ENCODE measurements around the gene AP3B1. TPM values are rescaled to one million over a fixed set of nuclear protein-coding genes. Genes with fewer than 3 reads are reported as not detected.

Gene AP3B1
- total and polyA plus RNA-seq, 4 experiments from 2014 or later = 18.2 to 36.9 (median 31.7) TPM

- no peak for DNase-seq
- Histone ChIP-seq H3K9me3 (ENCODE audit: control insufficient read depth in 1 of 2, low read length in 2 of 2) (no peaks in the 10 kb centered on the region), H3K36me3 (ENCODE audit: insufficient read depth, low read length) (no peaks in the 10 kb centered on the region), H3K27ac (ENCODE audit: low read depth, low read length) (no peak overlapping the region), H3K4me3 (ENCODE audit: low read length in 2 of 2) (no peak overlapping the region), H3K4me1 (ENCODE audit: insufficient read depth, low read length) (peaks cover 50% of the 10 kb centered on the region), H3K27me3 (ENCODE audit: insufficient read depth, low read length) (no peaks in the 10 kb centered on the region)
- intact Hi-C loops (cut with micrococcal nuclease) = loop anchor here (10.0 kb wide), 3 partner anchors 645 to 945 kb away; partner anchors contain the start of genes ARSB and JMY
- ChIA-PET POLR2A (ENCODE audit: partially characterized antibody) (interaction anchor here (8.2 kb wide), 1 partner anchor 69 kb away, joined by 274 read pairs; the partner anchor contains the start of gene SCAMP1), CTCF (ENCODE audit: partially characterized antibody) (no interaction called here)
- Mint-ChIP-seq H3K27me3 (no peaks in the 10 kb centered on the region), H3K36me3 (peaks cover 5 to 11% of the 10 kb centered on the region in 2 donors), H3K4me1 (peaks cover 46 to 77% (median 61%) of the 10 kb centered on the region in 4 donors), H3K4me3 (peak overlapping the region in 1 of 8 donors; percentile 4), H3K9me3 (peaks cover 0 to 3% (median 0%) of the 10 kb centered on the region in 8 donors), H3K27ac (no peak overlapping the region)
These were observed 4.6 kb downstream of the AP3B1 start for GRCh38 chr5:78289911-78290310.

- POLR2A ChIA-PET (ENCODE audit: partially characterized antibody) = no interaction called here
- no peaks in the 10 kb centered on the region for H3K36me3 ChIP-seq (ENCODE audit: insufficient read depth, low read length)
These were observed 6.3 kb downstream of the AP3B1 start for GRCh38 chr5:78288246-78288645.

GRCh38 chr5:78287833-78288232, 6.7 kb downstream of the AP3B1 start:
- no peak overlapping the region for H3K4me3 Mint-ChIP-seq
- peaks cover 0 to 5% of the 10 kb centered on the region in 2 donors for H3K36me3 Mint-ChIP-seq
- DNase-seq = no peak
- ChIA-PET CTCF (ENCODE audit: partially characterized antibody) (interaction anchor here (0.7 to 1.6 kb wide), 2 partner anchors 8 to 73 kb away, joined by 3 to 5 read pairs; partner anchors contain the start of gene SCAMP1), POLR2A (ENCODE audit: partially characterized antibody) (no interaction called here)
- no peaks in the 10 kb centered on the region for H3K27me3 ChIP-seq (ENCODE audit: insufficient read depth, low read length)
- H3K27ac Mint-ChIP-seq = peak overlapping the region in 1 of 7 donors; percentile 30
- no peaks in the 10 kb centered on the region for H3K36me3 ChIP-seq (ENCODE audit: insufficient read depth, low read length)
- H3K4me1 Mint-ChIP-seq = peaks cover 49 to 74% (median 63%) of the 10 kb centered on the region in 4 donors
- H3K27ac ChIP-seq (ENCODE audit: low read depth, low read length) = no peak overlapping the region
- intact Hi-C loops (cut with micrococcal nuclease) = no loop called here
- no peaks in the 10 kb centered on the region for H3K9me3 ChIP-seq (ENCODE audit: control insufficient read depth in 1 of 2, low read length in 2 of 2)
- no peaks in the 10 kb centered on the region for H3K27me3 Mint-ChIP-seq
- peaks cover 44% of the 10 kb centered on the region for H3K4me1 ChIP-seq (ENCODE audit: insufficient read depth, low read length)
- no peak overlapping the region for H3K4me3 ChIP-seq (ENCODE audit: low read length in 2 of 2)
- no peaks in the 10 kb centered on the region for H3K9me3 Mint-ChIP-seq

More at GRCh38 chr5:78288246-78288645, 6.3 kb downstream of the AP3B1 start:
- no peak overlapping the region for H3K27ac Mint-ChIP-seq
- no peak for DNase-seq
- no peak overlapping the region for H3K4me3 Mint-ChIP-seq
- Histone ChIP-seq H3K27me3 (ENCODE audit: insufficient read depth, low read length) (no peaks in the 10 kb centered on the region), H3K4me1 (ENCODE audit: insufficient read depth, low read length) (peaks cover 48% of the 10 kb centered on the region), H3K4me3 (ENCODE audit: low read length in 2 of 2) (no peak overlapping the region), H3K27ac (ENCODE audit: low read depth, low read length) (no peak overlapping the region), H3K9me3 (ENCODE audit: control insufficient read depth in 1 of 2, low read length in 2 of 2) (no peaks in the 10 kb centered on the region)
- peaks cover 49 to 76% (median 61%) of the 10 kb centered on the region in 4 donors for H3K4me1 Mint-ChIP-seq
- H3K9me3 Mint-ChIP-seq = no peaks in the 10 kb centered on the region
- intact Hi-C loops (cut with micrococcal nuclease) = no loop called here
- H3K36me3 Mint-ChIP-seq = peaks cover 0 to 5% of the 10 kb centered on the region in 2 donors
- H3K27me3 Mint-ChIP-seq = no peaks in the 10 kb centered on the region
- CTCF ChIA-PET (ENCODE audit: partially characterized antibody) = interaction anchor here (0.7 kb wide), 1 partner anchor 72 kb away, joined by 3 read pairs; the partner anchor contains the start of gene SCAMP1

- no peak overlapping the region for H3K27ac ChIP-seq (ENCODE audit: low read depth, low read length)
- POLR2A ChIA-PET (ENCODE audit: partially characterized antibody) = no interaction called here
- Mint-ChIP-seq H3K9me3 (no peaks in the 10 kb centered on the region), H3K36me3 (peaks cover 0 to 5% of the 10 kb centered on the region in 2 donors), H3K4me1 (peaks cover 44 to 68% (median 57%) of the 10 kb centered on the region in 4 donors), H3K27me3 (no peaks in the 10 kb centered on the region), H3K27ac (no peak overlapping the region), H3K4me3 (no peak overlapping the region)
- peaks cover 37% of the 10 kb centered on the region for H3K4me1 ChIP-seq (ENCODE audit: insufficient read depth, low read length)
- DNase-seq = no peak
- no peaks in the 10 kb centered on the region for H3K36me3 ChIP-seq (ENCODE audit: insufficient read depth, low read length)
- CTCF ChIA-PET (ENCODE audit: partially characterized antibody) = interaction anchor here (1.2 to 1.6 kb wide), 2 partner anchors 9 to 18 kb away, joined by 3 to 5 read pairs; no protein-coding TSS in a partner anchor
- no peaks in the 10 kb centered on the region for H3K9me3 ChIP-seq (ENCODE audit: control insufficient read depth in 1 of 2, low read length in 2 of 2)
- intact Hi-C loops (cut with micrococcal nuclease) = no loop called here
- H3K4me3 ChIP-seq (ENCODE audit: low read length in 2 of 2) = no peak overlapping the region
- H3K27me3 ChIP-seq (ENCODE audit: insufficient read depth, low read length) = no peaks in the 10 kb centered on the region
These were observed 7.3 kb downstream of the AP3B1 start for GRCh38 chr5:78287169-78287568.

GRCh38 chr5:78286290-78286689, 8.2 kb downstream of the AP3B1 start:
- H3K4me1 Mint-ChIP-seq = peaks cover 43 to 66% (median 52%) of the 10 kb centered on the region in 4 donors
- Histone ChIP-seq H3K4me1 (ENCODE audit: insufficient read depth, low read length) (peaks cover 28% of the 10 kb centered on the region), H3K27ac (ENCODE audit: low read depth, low read length) (no peak overlapping the region), H3K27me3 (ENCODE audit: insufficient read depth, low read length) (no peaks in the 10 kb centered on the region), H3K4me3 (ENCODE audit: low read length in 2 of 2) (no peak overlapping the region), H3K9me3 (ENCODE audit: control insufficient read depth in 1 of 2, low read length in 2 of 2) (no peaks in the 10 kb centered on the region), H3K36me3 (ENCODE audit: insufficient read depth, low read length) (no peaks in the 10 kb centered on the region)
- no peak for DNase-seq
- no peaks in the 10 kb centered on the region for H3K27me3 Mint-ChIP-seq
- no peaks in the 10 kb centered on the region for H3K9me3 Mint-ChIP-seq
- peak overlapping the region in 1 of 8 donors; percentile 8 for H3K4me3 Mint-ChIP-seq
- peak overlapping the region in 2 of 7 donors; percentile 19 to 34 for H3K27ac Mint-ChIP-seq
- POLR2A ChIA-PET (ENCODE audit: partially characterized antibody) = interaction anchor here (0.6 kb wide), 1 partner anchor 74 kb away, joined by 3 read pairs; the partner anchor contains the start of gene SCAMP1
- intact Hi-C loops (cut with micrococcal nuclease) = no loop called here
- CTCF ChIA-PET (ENCODE audit: partially characterized antibody) = interaction anchor here (0.6 to 1.6 kb wide), 3 partner anchors 9 to 17 kb away, joined by 3 to 5 read pairs (median 3); no protein-coding TSS in a partner anchor
- H3K36me3 Mint-ChIP-seq = peaks cover 0 to 9% of the 10 kb centered on the region in 2 donors

GRCh38 chr5:78283802-78284201, 10.7 kb downstream of the AP3B1 start:
- H3K4me1 Mint-ChIP-seq = peaks cover 29 to 54% (median 36%) of the 10 kb centered on the region in 4 donors
- peak overlapping the region in 1 of 8 donors; percentile 1 for H3K4me3 Mint-ChIP-seq
- H3K27me3 Mint-ChIP-seq = no peaks in the 10 kb centered on the region
- CTCF ChIA-PET (ENCODE audit: partially characterized antibody) = interaction anchor here (0.9 to 3.0 kb wide), 2 partner anchors 12 to 16 kb away, joined by 3 to 11 read pairs; no protein-coding TSS in a partner anchor
- H3K27ac ChIP-seq (ENCODE audit: low read depth, low read length) = no peak overlapping the region
- H3K9me3 ChIP-seq (ENCODE audit: control insufficient read depth in 1 of 2, low read length in 2 of 2) = no peaks in the 10 kb centered on the region
- POLR2A ChIA-PET (ENCODE audit: partially characterized antibody) = interaction anchor here (1.5 to 1.9 kb wide), 2 partner anchors 10 to 76 kb away, joined by 3 to 4 read pairs; partner anchors contain the start of genes AP3B1 and SCAMP1
- H3K4me1 ChIP-seq (ENCODE audit: insufficient read depth, low read length) = peaks cover 27% of the 10 kb centered on the region
- no peaks in the 10 kb centered on the region for H3K9me3 Mint-ChIP-seq
- no peak for DNase-seq
- no peaks in the 10 kb centered on the region for H3K36me3 ChIP-seq (ENCODE audit: insufficient read depth, low read length)
- H3K27ac Mint-ChIP-seq = peak overlapping the region in 1 of 7 donors; percentile 9
- H3K36me3 Mint-ChIP-seq = peaks cover 0 to 9% of the 10 kb centered on the region in 2 donors
- H3K27me3 ChIP-seq (ENCODE audit: insufficient read depth, low read length) = no peaks in the 10 kb centered on the region
- no peak overlapping the region for H3K4me3 ChIP-seq (ENCODE audit: low read length in 2 of 2)
- intact Hi-C loops (cut with micrococcal nuclease) = no loop called here

GRCh38 chr5:78283105-78283504, 11.4 kb downstream of the AP3B1 start:
- peaks cover 0 to 9% of the 10 kb centered on the region in 2 donors for H3K36me3 Mint-ChIP-seq
- H3K4me3 Mint-ChIP-seq = no peak overlapping the region
- DNase-seq = no peak
- H3K27ac Mint-ChIP-seq = peak overlapping the region in 2 of 7 donors; percentile 6 to 19
- intact Hi-C loops (cut with micrococcal nuclease) = no loop called here
- H3K27me3 ChIP-seq (ENCODE audit: insufficient read depth, low read length) = no peaks in the 10 kb centered on the region
- H3K27ac ChIP-seq (ENCODE audit: low read depth, low read length) = no peak overlapping the region
- POLR2A ChIA-PET (ENCODE audit: partially characterized antibody) = no interaction called here
- peaks cover 29 to 56% (median 35%) of the 10 kb centered on the region in 4 donors for H3K4me1 Mint-ChIP-seq
- no peaks in the 10 kb centered on the region for H3K9me3 ChIP-seq (ENCODE audit: control insufficient read depth in 1 of 2, low read length in 2 of 2)
- H3K36me3 ChIP-seq (ENCODE audit: insufficient read depth, low read length) = no peaks in the 10 kb centered on the region
- no peaks in the 10 kb centered on the region for H3K9me3 Mint-ChIP-seq
- peaks cover 23% of the 10 kb centered on the region for H3K4me1 ChIP-seq (ENCODE audit: insufficient read depth, low read length)
- no peaks in the 10 kb centered on the region for H3K27me3 Mint-ChIP-seq
- CTCF ChIA-PET (ENCODE audit: partially characterized antibody) = interaction anchor here (0.6 to 3.0 kb wide), 3 partner anchors 13 to 709 kb away, joined by 3 to 11 read pairs (median 5); no protein-coding TSS in a partner anchor
- H3K4me3 ChIP-seq (ENCODE audit: low read length in 2 of 2) = no peak overlapping the region
